HCT116 (cell line): Measurements from ENCODE around the gene OTUB2.

ENCODE experiments used
- CEBPB ChIP-seq: IDR thresholded peaks from 2 replicates; pipeline ENCODE4 v1.6.1; 2012; ENCODE audit warnings: low read depth
- EZH2 ChIP-seq: fragments of 200-600 bp; sonication (generic); IDR thresholded peaks from 2 replicates; pipeline ENCODE4 v1.6.1; 2017; ENCODE audit warnings: antibody characterized with exemption, mixed run types
- EZH2phosphoT487 ChIP-seq: fragments of 200-600 bp; IDR thresholded peaks from 2 replicates; pipeline ENCODE4 v1.6.1; 2018; ENCODE audit warnings: antibody characterized with exemption, borderline replicate concordance
- FOSL1 ChIP-seq: IDR thresholded peaks from 2 replicates; pipeline ENCODE4 v1.6.1; 2012; ENCODE audit warnings: low read depth
- POLR2A ChIP-seq: IDR thresholded peaks from 2 replicates; pipeline ENCODE4 v1.7.0; 2011; ENCODE audit warnings: borderline replicate concordance; ENCODE audit not compliant: insufficient read depth, insufficient read length; ENCODE audit errors: extremely low read depth
- POLR2AphosphoS5 ChIP-seq: IDR thresholded peaks from 2 replicates; pipeline ENCODE4 v1.6.1; 2011; ENCODE audit warnings: mild to moderate bottlenecking, low read depth, low read length, moderate library complexity
- SP1 ChIP-seq: IDR thresholded peaks from 2 replicates; pipeline ENCODE4 v1.6.1; 2012; ENCODE audit warnings: low read depth
- SRF ChIP-seq: IDR thresholded peaks from 2 replicates; pipeline ENCODE4 v1.6.1; 2012; ENCODE audit warnings: low read depth
- TCF7L2 ChIP-seq: IDR thresholded peaks from 2 replicates; pipeline ENCODE4 v1.7.0; 2011; ENCODE audit warnings: borderline replicate concordance, inconsistent platforms; ENCODE audit not compliant: insufficient read depth, insufficient read length; ENCODE audit errors: extremely low read depth
- YY1 ChIP-seq: IDR thresholded peaks from 2 replicates; pipeline ENCODE4 v1.6.1; 2011; ENCODE audit warnings: low read length, low read depth, moderate library complexity, mild to moderate bottlenecking; ENCODE audit not compliant: insufficient replicate concordance; ENCODE audit errors: extremely low read depth
- ZNF274 ChIP-seq: fragments of 200-500 bp; sonication (Bioruptor generic); IDR thresholded peaks from 2 replicates; pipeline ENCODE4 v1.6.1; 2014; ENCODE audit warnings: mild to moderate bottlenecking, low read depth, low read length, inconsistent platforms
- TF ChIP-seq, protein P1 (sequence below), 3 experiments: fragments of 200-600 bp in 1 of 3; sonication (generic) in 1 of 3; IDR thresholded peaks in 2 of 3; conservative IDR thresholded peaks in 1 of 3; 2 replicates each; pipeline ENCODE4 v1.5.1; 2012 to 2017; ENCODE audit warnings: low read depth in 2 of 3, low read length in 2 of 3, antibody characterized with exemption in 1 of 3, borderline replicate concordance in 1 of 3, control low read depth in 1 of 3, mild to moderate bottlenecking in 1 of 3, mixed read lengths in 1 of 3, mixed run types in 1 of 3, moderate library complexity in 1 of 3; ENCODE audit not compliant: insufficient read depth in 1 of 3
- TF ChIP-seq, protein P2 (sequence below): IDR thresholded peaks from 2 replicates; pipeline ENCODE4 v1.6.1; 2012; ENCODE audit warnings: low read depth
- TF ChIP-seq, protein P3 (sequence below): IDR thresholded peaks from 2 replicates; pipeline ENCODE4 v1.6.1; 2011; ENCODE audit warnings: mild to moderate bottlenecking, low read length, moderate library complexity; ENCODE audit not compliant: insufficient replicate concordance; ENCODE audit errors: extremely low read depth

DNA sequence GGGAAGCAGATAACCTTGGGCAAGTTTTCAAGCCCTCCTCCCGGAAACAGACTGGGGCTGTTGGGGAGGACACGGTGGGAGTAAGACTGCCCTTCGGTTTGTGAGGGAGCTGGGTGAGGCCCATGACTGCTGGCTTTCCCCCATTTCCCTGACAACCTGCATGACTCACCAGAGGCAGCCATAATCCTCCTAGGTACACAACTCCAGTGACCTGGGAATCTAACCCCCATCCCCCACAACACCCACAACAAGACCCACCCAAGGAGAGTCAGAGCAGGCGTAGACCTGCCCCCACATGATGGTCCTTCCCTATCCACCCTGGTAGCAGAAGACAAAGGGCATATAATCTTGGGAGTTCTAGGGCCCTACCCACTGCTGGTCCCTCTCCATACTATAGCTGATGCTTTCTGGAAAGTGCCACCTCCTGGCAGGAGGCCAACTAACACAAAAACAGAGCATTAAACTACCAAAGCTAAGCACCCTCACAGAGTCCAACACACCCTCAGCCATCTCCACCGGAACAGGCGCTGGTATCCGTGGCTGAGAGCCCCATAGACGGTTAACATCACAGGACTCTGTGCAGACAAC lies 40.0 kb downstream of the OTUB2 start:
- TF ChIP-seq EZH2: no peak
- no peak for TF ChIP-seq ZNF274
- TF ChIP-seq CEBPB: no peak
- TF ChIP-seq POLR2A: no peak
- TF ChIP-seq, protein P1, sequence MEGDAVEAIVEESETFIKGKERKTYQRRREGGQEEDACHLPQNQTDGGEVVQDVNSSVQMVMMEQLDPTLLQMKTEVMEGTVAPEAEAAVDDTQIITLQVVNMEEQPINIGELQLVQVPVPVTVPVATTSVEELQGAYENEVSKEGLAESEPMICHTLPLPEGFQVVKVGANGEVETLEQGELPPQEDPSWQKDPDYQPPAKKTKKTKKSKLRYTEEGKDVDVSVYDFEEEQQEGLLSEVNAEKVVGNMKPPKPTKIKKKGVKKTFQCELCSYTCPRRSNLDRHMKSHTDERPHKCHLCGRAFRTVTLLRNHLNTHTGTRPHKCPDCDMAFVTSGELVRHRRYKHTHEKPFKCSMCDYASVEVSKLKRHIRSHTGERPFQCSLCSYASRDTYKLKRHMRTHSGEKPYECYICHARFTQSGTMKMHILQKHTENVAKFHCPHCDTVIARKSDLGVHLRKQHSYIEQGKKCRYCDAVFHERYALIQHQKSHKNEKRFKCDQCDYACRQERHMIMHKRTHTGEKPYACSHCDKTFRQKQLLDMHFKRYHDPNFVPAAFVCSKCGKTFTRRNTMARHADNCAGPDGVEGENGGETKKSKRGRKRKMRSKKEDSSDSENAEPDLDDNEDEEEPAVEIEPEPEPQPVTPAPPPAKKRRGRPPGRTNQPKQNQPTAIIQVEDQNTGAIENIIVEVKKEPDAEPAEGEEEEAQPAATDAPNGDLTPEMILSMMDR (IDR thresholded peaks at IDR 0.05 in 2 of 3, conservative IDR thresholded peaks at IDR 0.05 in 1 of 3; ENCODE audit: borderline replicate concordance in 1 of 3, insufficient read depth in 1 of 3, low read depth in 2 of 3, low read length in 2 of 3): no peak
- TF ChIP-seq FOSL1: no peak
- no peak for TF ChIP-seq YY1
- TF ChIP-seq EZH2phosphoT487: no peak
- no peak for TF ChIP-seq SRF
- no peak for TF ChIP-seq SP1
- TF ChIP-seq, protein P2, sequence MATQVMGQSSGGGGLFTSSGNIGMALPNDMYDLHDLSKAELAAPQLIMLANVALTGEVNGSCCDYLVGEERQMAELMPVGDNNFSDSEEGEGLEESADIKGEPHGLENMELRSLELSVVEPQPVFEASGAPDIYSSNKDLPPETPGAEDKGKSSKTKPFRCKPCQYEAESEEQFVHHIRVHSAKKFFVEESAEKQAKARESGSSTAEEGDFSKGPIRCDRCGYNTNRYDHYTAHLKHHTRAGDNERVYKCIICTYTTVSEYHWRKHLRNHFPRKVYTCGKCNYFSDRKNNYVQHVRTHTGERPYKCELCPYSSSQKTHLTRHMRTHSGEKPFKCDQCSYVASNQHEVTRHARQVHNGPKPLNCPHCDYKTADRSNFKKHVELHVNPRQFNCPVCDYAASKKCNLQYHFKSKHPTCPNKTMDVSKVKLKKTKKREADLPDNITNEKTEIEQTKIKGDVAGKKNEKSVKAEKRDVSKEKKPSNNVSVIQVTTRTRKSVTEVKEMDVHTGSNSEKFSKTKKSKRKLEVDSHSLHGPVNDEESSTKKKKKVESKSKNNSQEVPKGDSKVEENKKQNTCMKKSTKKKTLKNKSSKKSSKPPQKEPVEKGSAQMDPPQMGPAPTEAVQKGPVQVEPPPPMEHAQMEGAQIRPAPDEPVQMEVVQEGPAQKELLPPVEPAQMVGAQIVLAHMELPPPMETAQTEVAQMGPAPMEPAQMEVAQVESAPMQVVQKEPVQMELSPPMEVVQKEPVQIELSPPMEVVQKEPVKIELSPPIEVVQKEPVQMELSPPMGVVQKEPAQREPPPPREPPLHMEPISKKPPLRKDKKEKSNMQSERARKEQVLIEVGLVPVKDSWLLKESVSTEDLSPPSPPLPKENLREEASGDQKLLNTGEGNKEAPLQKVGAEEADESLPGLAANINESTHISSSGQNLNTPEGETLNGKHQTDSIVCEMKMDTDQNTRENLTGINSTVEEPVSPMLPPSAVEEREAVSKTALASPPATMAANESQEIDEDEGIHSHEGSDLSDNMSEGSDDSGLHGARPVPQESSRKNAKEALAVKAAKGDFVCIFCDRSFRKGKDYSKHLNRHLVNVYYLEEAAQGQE: no peak
- TF ChIP-seq TCF7L2: no peak
- no peak for TF ChIP-seq POLR2AphosphoS5
- TF ChIP-seq, protein P3, sequence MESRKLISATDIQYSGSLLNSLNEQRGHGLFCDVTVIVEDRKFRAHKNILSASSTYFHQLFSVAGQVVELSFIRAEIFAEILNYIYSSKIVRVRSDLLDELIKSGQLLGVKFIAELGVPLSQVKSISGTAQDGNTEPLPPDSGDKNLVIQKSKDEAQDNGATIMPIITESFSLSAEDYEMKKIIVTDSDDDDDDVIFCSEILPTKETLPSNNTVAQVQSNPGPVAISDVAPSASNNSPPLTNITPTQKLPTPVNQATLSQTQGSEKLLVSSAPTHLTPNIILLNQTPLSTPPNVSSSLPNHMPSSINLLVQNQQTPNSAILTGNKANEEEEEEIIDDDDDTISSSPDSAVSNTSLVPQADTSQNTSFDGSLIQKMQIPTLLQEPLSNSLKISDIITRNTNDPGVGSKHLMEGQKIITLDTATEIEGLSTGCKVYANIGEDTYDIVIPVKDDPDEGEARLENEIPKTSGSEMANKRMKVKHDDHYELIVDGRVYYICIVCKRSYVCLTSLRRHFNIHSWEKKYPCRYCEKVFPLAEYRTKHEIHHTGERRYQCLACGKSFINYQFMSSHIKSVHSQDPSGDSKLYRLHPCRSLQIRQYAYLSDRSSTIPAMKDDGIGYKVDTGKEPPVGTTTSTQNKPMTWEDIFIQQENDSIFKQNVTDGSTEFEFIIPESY: no peak
